NB4 (cell line): ENCODE measurements around the gene NYAP2.

Experiments
- DNase-seq: peaks from one replicate; pipeline ENCODE4 v3.0.0; 2010; ENCODE audit warnings: low read depth
- H3K4me3 ChIP-seq: one replicate; pipeline ENCODE4 v1.5.1; 2011; ENCODE audit warnings: mild to moderate bottlenecking, low read depth, low read length, moderate library complexity
- MYC ChIP-seq: IDR thresholded peaks from 2 replicates; pipeline ENCODE4 v1.6.1; 2011; ENCODE audit warnings: low read depth, low read length
- POLR2A ChIP-seq: IDR thresholded peaks from 2 replicates; pipeline ENCODE4 v1.6.1; 2011; ENCODE audit warnings: mild to moderate bottlenecking; ENCODE audit not compliant: insufficient read length; ENCODE audit errors: extremely low read depth
- TF ChIP-seq, protein P1 (sequence below): IDR thresholded peaks from one replicate; pipeline ENCODE4 v1.5.1; 2012; ENCODE audit warnings: low read depth, low read length
- TF ChIP-seq, protein P2 (sequence below): IDR thresholded peaks from 2 replicates; pipeline ENCODE4 v1.6.1; 2011; ENCODE audit warnings: low read depth, low read length

The NYAP2 gene

DNA sequence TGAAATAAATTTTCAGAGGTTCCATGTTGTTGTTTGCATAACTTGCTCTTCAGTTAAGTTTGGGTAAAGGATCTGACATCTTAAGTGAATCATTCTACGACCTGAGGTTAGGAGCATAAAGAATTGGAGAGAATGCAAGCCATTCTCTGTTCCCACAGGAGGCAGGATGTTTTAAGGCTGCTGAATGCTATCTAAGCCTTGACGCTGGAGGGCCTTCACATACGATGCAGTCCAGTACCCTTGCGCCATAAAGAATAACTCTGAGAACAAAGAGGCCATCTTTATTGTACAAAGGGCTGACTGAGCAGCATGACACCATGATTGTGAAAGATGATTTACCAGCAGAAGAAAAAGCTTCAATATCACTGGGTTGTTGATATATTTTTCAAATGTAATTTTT lies 198.4 kb downstream of the NYAP2 start:
- H3K4me3 ChIP-seq: no peak overlapping the region
- DNase-seq: no peak
- no peak for TF ChIP-seq MYC
- TF ChIP-seq, protein P1, sequence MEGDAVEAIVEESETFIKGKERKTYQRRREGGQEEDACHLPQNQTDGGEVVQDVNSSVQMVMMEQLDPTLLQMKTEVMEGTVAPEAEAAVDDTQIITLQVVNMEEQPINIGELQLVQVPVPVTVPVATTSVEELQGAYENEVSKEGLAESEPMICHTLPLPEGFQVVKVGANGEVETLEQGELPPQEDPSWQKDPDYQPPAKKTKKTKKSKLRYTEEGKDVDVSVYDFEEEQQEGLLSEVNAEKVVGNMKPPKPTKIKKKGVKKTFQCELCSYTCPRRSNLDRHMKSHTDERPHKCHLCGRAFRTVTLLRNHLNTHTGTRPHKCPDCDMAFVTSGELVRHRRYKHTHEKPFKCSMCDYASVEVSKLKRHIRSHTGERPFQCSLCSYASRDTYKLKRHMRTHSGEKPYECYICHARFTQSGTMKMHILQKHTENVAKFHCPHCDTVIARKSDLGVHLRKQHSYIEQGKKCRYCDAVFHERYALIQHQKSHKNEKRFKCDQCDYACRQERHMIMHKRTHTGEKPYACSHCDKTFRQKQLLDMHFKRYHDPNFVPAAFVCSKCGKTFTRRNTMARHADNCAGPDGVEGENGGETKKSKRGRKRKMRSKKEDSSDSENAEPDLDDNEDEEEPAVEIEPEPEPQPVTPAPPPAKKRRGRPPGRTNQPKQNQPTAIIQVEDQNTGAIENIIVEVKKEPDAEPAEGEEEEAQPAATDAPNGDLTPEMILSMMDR: no peak
- TF ChIP-seq, protein P2, sequence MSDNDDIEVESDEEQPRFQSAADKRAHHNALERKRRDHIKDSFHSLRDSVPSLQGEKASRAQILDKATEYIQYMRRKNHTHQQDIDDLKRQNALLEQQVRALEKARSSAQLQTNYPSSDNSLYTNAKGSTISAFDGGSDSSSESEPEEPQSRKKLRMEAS: no peak

DNA sequence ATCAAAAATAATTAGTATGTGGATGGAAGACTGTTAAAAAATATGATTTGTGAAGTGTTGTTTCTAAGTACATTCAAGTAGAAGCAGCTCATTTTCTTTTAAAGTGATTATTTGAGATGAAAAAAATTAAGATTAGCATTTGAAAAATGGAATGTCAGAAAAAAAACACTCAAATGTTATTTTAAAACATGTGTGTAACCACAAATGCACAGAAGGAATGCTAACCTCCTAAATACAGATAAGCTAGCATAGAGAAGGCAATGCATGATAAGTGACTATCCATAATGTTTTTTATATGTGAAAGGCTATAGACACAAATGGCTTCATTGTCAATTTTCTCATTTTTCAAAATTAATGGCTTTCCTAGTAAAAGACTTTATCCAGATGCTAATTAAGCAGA lies 198.9 kb downstream of the NYAP2 start:
- DNase-seq: no peak
- TF ChIP-seq MYC: no peak
- TF ChIP-seq POLR2A: no peak
- no peak overlapping the region for H3K4me3 ChIP-seq

DNA sequence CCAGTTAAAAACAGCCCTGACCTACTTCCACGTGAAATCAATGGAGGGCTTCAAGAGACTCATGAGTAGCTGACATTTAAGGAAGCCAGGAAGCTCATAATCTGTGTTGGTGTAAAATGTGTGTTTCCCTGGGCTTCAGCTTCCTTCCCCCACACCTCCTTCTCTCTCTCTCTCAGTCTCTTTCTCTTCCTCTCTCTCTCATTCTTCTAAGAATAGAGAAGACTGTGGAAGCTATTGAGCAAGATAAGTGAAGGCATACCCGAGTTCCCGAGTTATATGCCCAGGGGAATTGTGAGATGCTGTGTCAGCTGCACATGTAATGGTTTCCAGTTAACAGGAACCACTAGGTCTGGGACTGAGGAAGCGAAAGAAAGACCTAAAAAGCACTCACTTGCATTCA lies 199.4 kb downstream of the NYAP2 start:
- H3K4me3 ChIP-seq: no peak overlapping the region
- TF ChIP-seq, protein P1: no peak
- TF ChIP-seq POLR2A: no peak
- DNase-seq: peak; percentile 56

DNA sequence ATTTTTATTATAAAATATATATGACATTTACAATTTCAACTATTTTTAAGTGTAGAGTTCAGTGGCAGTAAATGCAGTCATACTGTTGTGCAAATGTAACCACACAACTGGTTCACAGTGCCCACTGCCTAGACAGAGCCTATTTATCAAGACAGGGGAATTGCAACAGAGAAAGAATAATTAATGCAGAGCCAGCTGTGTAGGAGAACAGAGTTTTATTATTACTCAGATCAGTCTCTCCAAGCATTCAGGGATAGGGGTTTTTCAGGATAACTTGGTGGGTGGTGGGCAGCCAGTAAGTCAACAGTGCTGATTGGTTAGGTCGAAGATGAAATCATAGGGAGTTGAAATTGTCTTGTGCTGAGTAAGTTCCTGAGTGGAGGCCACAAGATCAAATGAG lies 200.3 kb downstream of the NYAP2 start:
- DNase-seq: no peak
- TF ChIP-seq POLR2A: no peak
- TF ChIP-seq, protein P2: no peak
- TF ChIP-seq MYC: no peak
- TF ChIP-seq, protein P1: no peak
- no peak overlapping the region for H3K4me3 ChIP-seq

DNA sequence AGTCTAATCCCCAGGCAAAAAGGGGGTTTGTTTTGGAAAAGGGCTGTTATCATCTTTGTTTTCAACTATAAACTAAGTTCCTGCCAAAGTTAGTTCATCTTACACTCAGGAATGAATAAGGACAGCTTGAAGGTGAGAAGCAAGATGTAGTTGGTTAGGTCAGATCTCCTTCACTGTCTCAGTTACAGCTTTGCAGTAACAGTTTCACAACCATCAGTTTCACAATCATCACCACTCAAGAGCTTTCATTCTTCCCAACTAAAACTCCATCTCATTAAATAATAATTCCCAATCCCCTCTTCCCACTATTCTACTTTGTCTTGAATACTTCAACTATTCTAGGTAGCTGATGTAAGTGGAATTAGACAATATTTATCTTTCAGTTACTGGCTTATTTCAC lies 200.9 kb downstream of the NYAP2 start:
- peak; percentile 34 for DNase-seq
- TF ChIP-seq MYC (no peak), POLR2A (no peak)
- TF ChIP-seq, protein P2: no peak
- TF ChIP-seq, protein P1: no peak

DNA sequence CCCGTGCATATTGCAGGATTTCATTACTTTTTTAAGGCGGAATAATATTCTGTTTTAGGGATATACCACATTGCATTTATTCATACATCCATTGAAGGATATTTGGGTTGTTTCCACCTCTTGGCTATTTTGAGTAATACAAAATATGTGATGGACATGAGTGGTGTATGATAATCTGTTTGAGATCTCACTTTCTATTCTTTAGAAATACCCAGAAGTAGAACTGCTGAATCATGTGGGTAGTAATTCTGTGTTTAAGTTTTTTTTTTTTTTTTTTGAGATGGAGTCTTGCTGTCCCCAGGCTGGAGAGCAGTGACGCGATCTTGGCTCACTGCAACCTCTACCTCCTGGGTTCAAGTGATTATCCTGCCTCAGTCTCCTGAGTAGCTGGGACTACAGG lies 201.4 kb downstream of the NYAP2 start:
- TF ChIP-seq, protein P2: no peak
- TF ChIP-seq, protein P1: no peak
- TF ChIP-seq POLR2A: no peak
- no peak for TF ChIP-seq MYC
- no peak overlapping the region for H3K4me3 ChIP-seq
- DNase-seq: no peak

More for the DNA sequence above, 200.9 kb downstream of the NYAP2 start:
- no peak overlapping the region for H3K4me3 ChIP-seq
